GM21390 (cell line): Measurements from ENCODE around the gene PSME2.

Experiments used
- ATAC-seq: cut with Tn5 transposase; IDR thresholded peaks from one replicate; pipeline ENCODE4 v1.9.1; 2021; ENCODE audit not compliant: unreplicated experiment

PSME2 gene, protein sequence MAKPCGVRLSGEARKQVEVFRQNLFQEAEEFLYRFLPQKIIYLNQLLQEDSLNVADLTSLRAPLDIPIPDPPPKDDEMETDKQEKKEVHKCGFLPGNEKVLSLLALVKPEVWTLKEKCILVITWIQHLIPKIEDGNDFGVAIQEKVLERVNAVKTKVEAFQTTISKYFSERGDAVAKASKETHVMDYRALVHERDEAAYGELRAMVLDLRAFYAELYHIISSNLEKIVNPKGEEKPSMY

GRCh38 chr14:24146453-24146977, at the start of gene PSME2:
TSS of gene PSME2 (minus strand) at chr14:24146610. CDS start at chr14:24146581, 29 bp downstream.
- ATAC-seq = peak; percentile 56

DNA sequence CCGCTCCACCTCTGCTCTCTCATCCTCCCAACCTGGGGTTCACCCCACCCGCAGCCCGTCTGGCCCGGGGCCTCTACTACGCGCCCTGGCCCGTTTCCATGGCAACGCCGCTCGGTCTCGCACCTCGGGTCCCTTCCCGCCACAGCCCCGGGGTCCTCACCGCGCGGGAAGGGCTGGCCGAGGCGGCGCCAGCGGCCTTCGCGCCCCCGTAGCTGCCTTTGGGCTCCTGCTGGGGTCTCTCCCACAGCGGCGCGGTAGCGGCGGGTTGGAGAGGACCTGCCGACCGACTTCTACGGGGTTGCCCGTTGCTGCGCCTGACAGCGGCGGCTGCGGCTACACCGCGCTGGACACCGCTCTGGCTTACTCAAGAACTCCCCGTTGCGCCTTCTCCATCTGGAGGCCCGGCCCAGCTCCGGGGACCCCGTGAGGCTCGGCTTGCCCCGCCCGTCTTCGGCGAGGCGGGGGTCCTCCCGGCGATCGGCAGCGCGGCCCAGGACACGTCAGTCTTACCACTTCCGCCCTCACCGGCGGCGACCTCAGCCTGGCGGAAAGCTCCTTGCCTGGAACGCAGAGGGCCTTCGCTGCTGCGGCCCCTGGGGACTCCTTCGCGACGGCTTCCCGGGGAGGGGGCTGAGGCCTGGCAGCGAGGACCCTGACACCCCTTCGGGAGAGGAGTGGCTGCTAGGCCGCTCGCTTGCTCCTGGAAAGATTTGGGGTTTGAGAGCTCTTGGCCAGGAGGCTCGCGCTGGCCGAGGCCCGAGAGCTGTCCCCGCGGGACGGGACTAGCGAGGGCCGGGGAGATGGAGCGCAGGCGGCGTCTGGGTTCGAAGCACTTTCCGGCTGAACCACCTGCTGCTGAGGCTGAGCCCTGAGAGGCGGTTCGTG, 49.0 kb upstream of the PSME2 start, which contains the start of gene TM9SF1:
Gene TM9SF1 (minus strand): TSS at position 256 of the 885 bp plus-strand sequence. CDS start 422 bp downstream, outside the sequence.
- ATAC-seq = peak; percentile 81

DNA sequence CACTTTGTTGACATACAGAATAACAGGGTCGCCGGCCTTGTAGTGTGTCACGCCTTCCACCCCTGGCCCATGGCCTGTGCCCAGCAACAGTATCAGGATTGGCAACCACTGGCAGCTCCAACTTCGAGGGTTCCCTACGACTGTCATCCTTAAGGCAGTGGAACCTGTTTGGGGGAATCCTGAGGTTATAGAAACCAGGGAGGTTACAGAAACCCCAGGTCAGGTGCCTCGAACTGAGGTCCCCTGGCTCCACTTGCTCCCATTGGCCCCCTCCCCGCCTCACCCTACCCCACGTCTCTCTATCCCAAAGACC, 48.4 kb upstream of the PSME2 start:
- no peak for ATAC-seq

DNA sequence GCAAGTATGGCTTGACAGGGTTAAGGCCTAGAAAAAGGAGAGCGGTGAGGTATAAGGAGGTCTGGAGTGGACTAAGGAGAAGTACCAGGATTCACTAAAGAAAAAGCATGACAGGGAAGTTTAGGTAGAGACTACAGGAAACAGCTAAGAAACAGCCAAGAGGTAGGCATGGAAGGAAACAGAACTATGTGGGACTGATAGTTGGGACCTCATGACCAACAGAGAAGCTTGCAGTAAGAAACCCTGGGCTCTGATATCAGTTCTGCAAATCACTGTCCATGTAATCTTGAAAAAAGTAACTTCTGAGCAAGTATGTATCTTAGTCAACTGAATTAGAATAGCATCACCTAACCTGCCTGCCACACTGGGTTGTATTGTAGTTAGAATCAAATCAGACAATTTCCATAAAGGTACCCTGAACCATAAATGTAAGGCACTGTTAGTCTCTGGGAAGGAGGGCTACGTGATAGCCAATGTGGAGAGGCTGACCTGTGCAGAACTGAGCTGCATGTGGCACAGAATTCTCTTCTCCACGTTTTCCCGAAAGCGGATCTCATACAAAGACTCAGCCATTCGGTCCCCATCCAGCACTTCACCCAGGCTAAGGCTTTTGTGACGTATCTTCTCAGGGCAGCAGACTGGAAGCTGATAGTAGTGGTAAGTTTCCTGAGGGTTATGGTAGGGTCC, 47.9 kb upstream of the PSME2 start:
- no peak for ATAC-seq

GRCh38 chr14:24192933-24193332, 46.5 kb upstream of the PSME2 start:
- ATAC-seq = no peak

DNA sequence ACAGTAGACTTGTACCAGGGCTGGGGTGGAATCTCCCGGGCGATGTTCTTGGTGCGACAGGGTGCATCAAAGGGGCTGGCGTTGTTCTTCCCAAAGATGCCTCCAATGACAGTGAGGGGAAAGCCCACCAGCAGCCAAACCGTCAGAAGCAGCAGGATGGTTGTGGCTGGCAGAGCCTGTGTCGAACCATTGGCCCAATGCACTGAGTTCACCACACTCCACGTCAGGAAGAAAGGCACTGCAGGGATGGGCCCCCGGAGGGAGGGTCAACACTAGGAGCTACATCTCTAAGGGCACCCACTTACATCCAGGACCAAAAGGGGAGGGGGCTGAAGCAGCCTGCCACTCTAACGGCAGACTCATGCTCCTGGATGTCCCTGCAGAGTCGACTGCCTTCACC, 44.0 kb upstream of the PSME2 start:
- no peak for ATAC-seq

GRCh38 chr14:24189460-24189859, 43.0 kb upstream of the PSME2 start:
- no peak for ATAC-seq

- no peak for ATAC-seq
These were observed 42.6 kb upstream of the PSME2 start for GRCh38 chr14:24189059-24189375.

DNA sequence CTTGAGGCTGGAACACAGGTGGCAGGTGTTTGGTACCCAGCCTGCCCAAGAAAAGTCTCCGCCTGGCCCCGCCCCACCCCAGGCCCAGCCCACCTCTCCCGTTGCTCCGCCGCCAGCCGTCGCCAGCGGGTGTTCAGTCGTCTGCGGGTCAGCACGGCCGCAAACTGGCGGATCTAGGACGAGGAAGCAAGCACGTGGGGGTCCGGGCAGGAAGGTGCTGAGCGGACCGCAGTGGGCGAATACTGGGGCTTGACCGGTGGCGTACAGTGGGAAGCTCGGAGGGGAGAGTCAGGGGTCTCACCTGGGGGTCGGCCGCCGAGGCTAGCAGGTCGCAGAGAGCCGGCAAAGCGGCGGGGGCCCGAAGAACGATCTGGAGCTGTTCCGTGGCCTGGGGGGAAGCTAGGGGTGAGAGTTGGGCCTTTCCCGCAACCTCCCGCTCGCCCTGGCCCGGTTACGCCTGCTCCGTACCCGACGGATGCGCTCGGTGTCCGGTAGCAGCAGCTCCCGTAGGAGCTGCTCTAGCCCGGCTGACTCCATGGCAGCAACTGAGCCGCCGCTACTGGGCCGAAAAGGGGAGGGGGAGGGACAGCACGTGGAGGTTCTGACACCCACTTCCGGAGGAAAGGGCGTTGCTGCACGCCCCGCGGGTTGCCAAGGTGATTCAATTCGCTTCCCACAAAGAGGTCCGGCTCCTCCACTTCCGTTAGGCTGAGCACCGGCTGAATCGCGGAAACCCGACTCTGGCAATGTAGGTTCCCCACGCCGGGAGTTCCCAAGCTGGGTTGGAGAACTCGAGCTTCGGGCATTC, 42.0 kb upstream of the PSME2 start, which contains the start of gene IPO4:
Gene IPO4 (minus strand): TSS at position 566 of the 808 bp plus-strand sequence. CDS start 29 bp downstream, at position 537.
- peak; percentile 78 for ATAC-seq

DNA sequence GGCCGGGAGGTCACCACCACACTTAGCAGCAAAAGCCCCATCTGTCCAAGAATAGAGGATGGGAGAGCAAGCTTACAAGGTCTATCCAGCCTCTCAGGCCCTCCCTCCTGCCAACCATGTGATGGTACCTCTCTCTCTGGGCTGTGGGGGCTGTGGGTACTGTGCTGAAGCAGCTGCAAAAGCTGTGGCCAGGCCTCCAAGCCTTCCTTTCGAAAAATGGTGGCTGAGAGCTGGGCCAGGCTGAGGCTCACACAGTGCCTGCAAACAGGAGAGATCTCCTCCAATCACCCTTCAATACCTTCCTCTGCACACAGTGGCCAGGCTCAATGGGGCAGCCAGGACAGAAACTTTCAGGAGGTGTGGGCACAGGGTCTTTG, 41.1 kb upstream of the PSME2 start:
- no peak for ATAC-seq

DNA sequence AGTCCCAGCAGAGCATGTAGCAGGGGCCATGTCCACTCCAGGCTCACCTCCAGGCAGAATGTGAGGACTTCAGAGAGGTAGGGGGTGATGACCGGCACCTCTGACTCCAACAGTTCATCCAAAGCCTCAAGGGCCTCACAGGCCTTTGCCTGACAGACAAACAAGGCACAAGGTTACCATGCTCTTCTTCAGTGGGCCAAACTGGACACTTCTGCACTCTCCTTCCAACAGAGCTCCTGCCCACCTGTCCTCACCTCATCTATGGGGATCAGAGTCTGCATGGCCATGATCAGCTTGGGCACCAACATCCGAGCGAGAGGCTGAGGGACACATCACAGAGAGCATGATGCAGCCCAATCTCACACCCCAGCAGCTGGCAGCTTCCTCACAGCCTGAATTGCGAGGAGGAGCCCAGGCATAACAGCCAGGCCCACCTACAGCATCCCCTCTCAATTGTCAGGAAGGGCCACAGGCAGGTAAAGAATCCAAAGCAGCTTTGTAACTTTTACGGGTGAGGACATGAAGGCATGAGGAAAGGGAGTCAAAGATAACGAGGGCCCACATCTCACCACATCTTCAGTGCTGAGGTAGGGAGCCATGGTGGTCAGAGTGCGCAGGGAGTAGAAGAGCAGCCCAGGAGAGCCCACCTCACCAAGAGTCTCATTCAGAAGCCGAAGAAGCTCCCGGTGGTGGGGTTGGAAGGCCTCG, 40.6 kb upstream of the PSME2 start:
- ATAC-seq = no peak

- no peak for ATAC-seq
These were observed 39.3 kb upstream of the PSME2 start for GRCh38 chr14:24185741-24186140.

DNA sequence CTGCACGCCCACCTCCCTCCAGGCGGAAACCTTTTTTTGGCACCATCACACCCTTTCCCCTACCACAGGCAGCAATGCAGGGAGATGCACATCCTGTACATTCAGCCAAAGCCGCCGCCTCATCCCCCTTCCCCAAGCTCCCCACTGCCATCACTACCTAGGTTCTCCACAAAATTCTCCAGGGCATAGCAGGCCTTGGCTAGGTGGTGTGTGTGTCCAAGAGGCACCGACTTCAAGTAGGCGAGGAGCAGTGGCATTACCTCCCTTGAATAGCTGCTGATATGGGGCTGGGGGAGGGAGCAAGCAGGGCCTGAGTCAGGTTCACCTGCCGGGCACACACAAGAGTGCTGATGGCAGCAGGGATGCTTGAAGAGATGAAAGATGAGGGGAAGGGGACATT, 38.6 kb upstream of the PSME2 start:
- ATAC-seq = no peak

DNA sequence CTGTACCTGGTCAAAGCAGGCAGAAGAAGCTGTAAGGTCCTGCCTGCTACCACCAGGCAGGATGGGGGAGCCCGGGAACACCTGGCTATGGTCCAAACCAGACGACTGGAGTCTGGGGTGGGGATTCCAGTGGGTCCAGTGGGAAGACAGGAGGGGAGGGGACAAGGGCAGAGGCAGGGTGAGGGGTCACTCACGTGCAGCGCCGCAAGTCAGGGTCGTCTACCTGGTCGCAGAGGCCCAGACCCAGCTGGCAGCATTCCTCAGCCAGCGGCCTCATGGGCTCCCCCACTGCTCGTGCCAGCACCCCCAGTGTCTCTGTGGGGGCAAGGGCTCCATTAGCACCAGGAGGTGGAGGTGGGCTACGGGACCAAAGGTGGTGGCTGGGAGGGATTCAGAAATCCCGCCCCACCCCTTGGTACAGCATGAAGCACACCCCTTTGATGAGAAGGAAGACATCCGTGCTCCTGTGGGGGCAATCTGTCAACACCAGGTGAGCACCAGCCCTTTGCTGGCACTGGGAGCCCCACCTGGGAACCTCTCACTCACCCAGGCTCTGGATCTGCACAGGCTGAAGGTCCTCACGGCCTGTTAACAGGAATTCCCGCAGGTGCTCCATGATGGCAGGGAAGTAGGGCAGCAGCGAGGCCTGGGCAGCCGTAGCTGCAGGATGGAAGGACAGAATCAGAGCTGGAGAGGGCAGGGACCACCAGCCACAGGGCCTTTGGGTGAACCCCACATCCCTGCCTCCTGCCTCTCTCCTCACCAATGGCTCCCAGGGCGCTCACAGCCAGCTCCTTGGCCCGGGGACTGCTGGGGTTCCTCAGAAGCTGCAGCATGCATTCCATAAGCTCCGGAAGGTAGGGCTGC, 37.9 kb upstream of the PSME2 start:
- no peak for ATAC-seq

DNA sequence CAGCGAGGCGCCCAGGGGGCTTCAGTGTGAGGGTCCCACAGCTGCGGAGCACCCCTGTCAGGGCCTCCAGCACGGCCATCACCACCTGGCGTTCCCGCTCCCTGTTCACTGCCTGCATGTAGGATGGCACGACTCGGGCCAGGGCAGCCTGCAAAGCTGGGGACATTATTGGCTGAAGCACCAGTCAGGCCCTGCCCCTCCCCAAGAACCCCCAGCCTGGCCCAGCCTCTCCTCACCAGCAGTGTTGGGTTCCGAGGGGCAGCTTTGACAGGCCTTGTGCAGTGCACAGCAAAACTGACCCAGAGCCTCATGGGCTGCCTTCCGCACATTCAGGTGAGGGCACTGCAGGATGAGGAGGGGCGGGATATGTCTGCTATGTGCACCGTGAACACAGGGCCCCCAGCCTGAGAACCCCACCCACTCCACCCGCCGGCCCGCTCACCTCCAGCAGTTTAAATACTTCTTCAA, 36.6 kb upstream of the PSME2 start:
- ATAC-seq = no peak

DNA sequence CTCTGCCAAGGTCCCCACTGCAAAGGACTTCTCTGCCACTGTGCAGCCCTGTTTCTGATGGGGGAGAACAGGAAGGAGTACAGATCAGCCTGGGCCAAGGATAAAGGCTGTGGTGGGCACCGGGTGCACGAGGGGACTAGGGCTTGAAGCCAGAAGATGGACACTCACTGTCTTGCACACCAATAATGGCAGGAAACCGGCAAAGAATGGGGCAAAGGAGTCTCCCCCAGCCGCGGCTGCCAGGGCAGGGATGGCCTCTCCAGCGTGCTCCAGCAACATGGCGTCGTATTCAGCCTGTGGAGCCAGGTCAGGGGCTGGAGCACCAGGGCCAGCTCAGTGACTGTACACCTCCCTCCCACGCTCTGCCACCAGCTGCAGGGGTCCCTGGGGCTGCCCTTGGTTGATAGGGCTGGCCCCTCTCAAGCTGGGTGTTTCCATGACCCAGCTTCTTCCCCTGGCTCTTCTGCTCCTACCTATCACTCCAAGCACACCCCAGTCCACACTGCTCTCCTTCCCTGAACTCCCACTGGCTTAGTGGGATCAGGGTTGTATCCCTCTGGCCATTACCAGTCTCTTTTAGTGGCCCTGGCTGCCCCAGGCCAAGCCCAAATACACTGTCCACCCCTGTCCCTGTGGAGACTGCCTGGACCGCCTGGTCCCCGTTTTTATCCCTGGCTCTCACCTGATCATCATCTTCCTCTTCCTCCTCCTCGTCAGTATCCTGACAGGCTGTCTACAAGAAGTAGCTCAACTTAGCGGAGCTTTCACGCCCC, 35.9 kb upstream of the PSME2 start:
- ATAC-seq = no peak

DNA sequence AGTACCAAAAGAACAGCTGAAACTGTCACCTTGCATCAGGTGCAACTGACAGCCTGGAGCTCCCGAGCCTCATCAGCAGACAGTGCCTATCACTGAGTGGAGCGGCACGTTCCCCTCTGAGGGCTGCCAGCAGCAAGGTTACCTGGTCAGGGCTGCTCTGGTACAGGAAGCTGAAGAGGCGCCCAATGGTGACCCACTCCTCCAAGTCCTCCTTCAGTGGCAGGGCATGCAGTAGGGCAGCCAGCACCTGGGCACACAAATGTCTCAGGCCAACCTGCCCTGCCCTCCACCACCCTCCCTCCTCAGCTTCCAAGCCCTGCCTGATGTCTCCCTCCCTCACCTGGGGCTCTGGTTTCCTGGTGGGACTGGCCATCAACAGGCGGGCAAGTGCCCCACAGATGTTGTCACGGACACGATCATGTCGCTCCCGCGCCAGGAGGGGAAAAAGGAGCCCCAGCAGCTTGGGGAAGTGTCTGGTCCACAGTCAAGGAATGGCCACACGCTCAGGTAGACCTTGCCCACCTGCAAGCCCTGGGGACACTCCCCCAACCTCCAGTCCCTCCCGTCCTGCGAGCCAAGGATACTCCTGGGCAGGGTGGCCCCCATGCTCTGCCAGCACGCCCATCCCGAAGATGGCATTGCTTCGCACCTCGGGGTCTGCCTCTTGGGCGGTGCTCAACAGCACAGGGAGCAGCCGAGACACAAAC, 35.1 kb upstream of the PSME2 start:
- ATAC-seq = no peak
